HG02571 (cell line): Measurements from ENCODE around the gene SGCD.

Experiments used
- ATAC-seq: cut with Tn5 transposase; IDR thresholded peaks from one replicate; pipeline ENCODE4 v1.9.1; 2021; ENCODE audit warnings: mild to moderate bottlenecking, moderate library complexity; ENCODE audit not compliant: unreplicated experiment

SGCD gene

GRCh38 chr5:156400231-156400986 is 73.4 kb downstream of the SGCD start:
- no peak for ATAC-seq

- no peak for ATAC-seq
Observed at GRCh38 chr5:156401804-156402203, 74.8 kb downstream of the SGCD start.

GRCh38 chr5:156402387-156402921 is 75.5 kb downstream of the SGCD start:
- ATAC-seq: peak; percentile 97

- ATAC-seq: no peak
Observed at GRCh38 chr5:156405988-156406387, 79.0 kb downstream of the SGCD start.

GRCh38 chr5:156407251-156407650 is 80.3 kb downstream of the SGCD start:
- ATAC-seq: no peak

- no peak for ATAC-seq
Observed at GRCh38 chr5:156409834-156410233, 82.9 kb downstream of the SGCD start.

GRCh38 chr5:156411185-156411613 is 84.2 kb downstream of the SGCD start:
- no peak for ATAC-seq

GRCh38 chr5:156411957-156412356 is 85.0 kb downstream of the SGCD start:
- ATAC-seq: no peak

GRCh38 chr5:156414391-156414790 is 87.4 kb downstream of the SGCD start:
- ATAC-seq: no peak

- ATAC-seq: no peak
Observed at GRCh38 chr5:156419661-156420060, 92.7 kb downstream of the SGCD start.

GRCh38 chr5:156420665-156421064 is 93.7 kb downstream of the SGCD start:
- ATAC-seq: no peak

GRCh38 chr5:156421798-156422197 is 94.8 kb downstream of the SGCD start:
- ATAC-seq: no peak

GRCh38 chr5:156423597-156423996 is 96.6 kb downstream of the SGCD start:
- no peak for ATAC-seq

- ATAC-seq: no peak
Observed at GRCh38 chr5:156427315-156427714, 100.4 kb downstream of the SGCD start.

- ATAC-seq: no peak
Observed at GRCh38 chr5:156431956-156432829, 105.2 kb downstream of the SGCD start.

- no peak for ATAC-seq
Observed at GRCh38 chr5:156432830-156433105, 105.8 kb downstream of the SGCD start.

- ATAC-seq: no peak
Observed at GRCh38 chr5:156434471-156434870, 107.5 kb downstream of the SGCD start.

- no peak for ATAC-seq
Observed at GRCh38 chr5:156435101-156435500, 108.1 kb downstream of the SGCD start.

GRCh38 chr5:156438076-156438475 is 111.1 kb downstream of the SGCD start:
- no peak for ATAC-seq

- no peak for ATAC-seq
Observed at GRCh38 chr5:156444753-156445291, 117.9 kb downstream of the SGCD start.

GRCh38 chr5:156446526-156446925 is 119.6 kb downstream of the SGCD start:
- no peak for ATAC-seq

GRCh38 chr5:156450778-156451177 is 123.8 kb downstream of the SGCD start:
- ATAC-seq: no peak
